ENCODE measurements around the gene ANKRD13B. TPM values are rescaled to one million over a fixed set of nuclear protein-coding genes. Genes with fewer than 3 reads are reported as not detected.

The ANKRD13B gene
- total RNA-seq, 1 donor from 2014 or later: 36.1 TPM

GRCh38 chr17:29589524-29590410, 3.2 kb upstream of the ANKRD13B start, which contains the start of gene GIT1:
Gene GIT1, minus strand, starts transcription at chr17:29589648. Its CDS starts 270 bp downstream, at chr17:29589378.
- TF ChIP-seq CTCF (IDR thresholded peaks at IDR 0.05): peak; percentile 9
- peak; percentile 94 for DNase-seq (ENCODE audit: extremely low spot score, unreplicated experiment)
- H3K4me3 Mint-ChIP-seq (ENCODE audit: unreplicated experiment): peak within 1 kb of the TSS; percentile 84
- H3K27me3 Mint-ChIP-seq (ENCODE audit: unreplicated experiment): no peaks in the 10 kb centered on the region
- no peaks in the 10 kb centered on the region for H3K9me3 Mint-ChIP-seq (ENCODE audit: unreplicated experiment)
- peak within 1 kb of the TSS; percentile 90 for H3K27ac Mint-ChIP-seq (ENCODE audit: unreplicated experiment)
- no peaks in the 10 kb centered on the region for H3K36me3 Mint-ChIP-seq (ENCODE audit: unreplicated experiment)
- peaks cover 68% of the 10 kb centered on the region for H3K4me1 Mint-ChIP-seq (ENCODE audit: unreplicated experiment)

- no peaks in the 10 kb centered on the region for H3K9me3 Mint-ChIP-seq (ENCODE audit: unreplicated experiment)
- peak overlapping the region; percentile 90 for H3K27ac Mint-ChIP-seq (ENCODE audit: unreplicated experiment)
- peak overlapping the region; percentile 72 for H3K4me3 Mint-ChIP-seq (ENCODE audit: unreplicated experiment)
- no peaks in the 10 kb centered on the region for H3K36me3 Mint-ChIP-seq (ENCODE audit: unreplicated experiment)
- no peaks in the 10 kb centered on the region for H3K27me3 Mint-ChIP-seq (ENCODE audit: unreplicated experiment)
- H3K4me1 Mint-ChIP-seq (ENCODE audit: unreplicated experiment): peaks cover 70% of the 10 kb centered on the region
- no peak for TF ChIP-seq CTCF (IDR thresholded peaks at IDR 0.05)
- DNase-seq (ENCODE audit: extremely low spot score, unreplicated experiment): no peak
These were observed 2.4 kb upstream of the ANKRD13B start for GRCh38 chr17:29590411-29591145.

GRCh38 chr17:29591146-29591736, 1.7 kb upstream of the ANKRD13B start:
- no peak for DNase-seq (ENCODE audit: extremely low spot score, unreplicated experiment)
- H3K4me3 Mint-ChIP-seq (ENCODE audit: unreplicated experiment): peak overlapping the region; percentile 72
- no peaks in the 10 kb centered on the region for H3K36me3 Mint-ChIP-seq (ENCODE audit: unreplicated experiment)
- no peaks in the 10 kb centered on the region for H3K9me3 Mint-ChIP-seq (ENCODE audit: unreplicated experiment)
- H3K4me1 Mint-ChIP-seq (ENCODE audit: unreplicated experiment): peaks cover 69% of the 10 kb centered on the region
- H3K27ac Mint-ChIP-seq (ENCODE audit: unreplicated experiment): peak overlapping the region; percentile 90
- TF ChIP-seq CTCF (IDR thresholded peaks at IDR 0.05): no peak
- H3K27me3 Mint-ChIP-seq (ENCODE audit: unreplicated experiment): no peaks in the 10 kb centered on the region

GRCh38 chr17:29591737-29592608, 959 bp upstream of the ANKRD13B start:
- Mint-ChIP-seq H3K4me1 (ENCODE audit: unreplicated experiment) (peaks cover 71% of the 10 kb centered on the region), H3K4me3 (ENCODE audit: unreplicated experiment) (peak overlapping the region; percentile 72), H3K36me3 (ENCODE audit: unreplicated experiment) (no peaks in the 10 kb centered on the region), H3K27ac (ENCODE audit: unreplicated experiment) (peak overlapping the region; percentile 90), H3K9me3 (ENCODE audit: unreplicated experiment) (no peaks in the 10 kb centered on the region), H3K27me3 (ENCODE audit: unreplicated experiment) (no peaks in the 10 kb centered on the region)
- TF ChIP-seq CTCF (IDR thresholded peaks at IDR 0.05): peak; percentile 99
- peak; percentile 98 for DNase-seq (ENCODE audit: extremely low spot score, unreplicated experiment)
